GM21381 (cell line): ENCODE results near the gene CD5L.

Experiments
- ATAC-seq: cut with Tn5 transposase; IDR thresholded peaks from one replicate; pipeline ENCODE4 v1.9.1; 2021; ENCODE audit warnings: mild to moderate bottlenecking, moderate library complexity; ENCODE audit not compliant: unreplicated experiment

Gene CD5L

DNA sequence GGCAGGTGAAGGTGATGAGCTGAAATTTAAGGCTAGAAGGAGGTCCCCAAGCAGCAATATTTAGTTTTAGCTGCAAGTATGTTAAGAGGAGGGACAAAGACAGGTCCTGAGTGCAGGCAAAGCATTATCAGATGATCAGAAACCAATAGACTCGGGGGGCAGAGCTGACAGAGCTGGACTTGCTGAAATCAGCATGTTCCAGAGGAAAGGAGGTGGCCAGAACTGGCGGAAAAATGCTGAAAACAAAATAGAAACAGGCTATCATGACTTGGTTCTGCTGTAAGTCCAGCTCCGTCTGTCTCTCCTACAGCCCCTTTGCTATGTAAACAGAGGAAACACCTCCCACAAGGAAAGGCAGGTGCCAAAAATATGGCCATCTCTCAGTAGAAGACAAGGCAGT lies at the start of gene CD5L:
CD5L (minus strand) TSS at position 101 of the 400 bp plus-strand sequence. CDS start 107 bp downstream, outside the sequence.
- no peak for ATAC-seq

DNA sequence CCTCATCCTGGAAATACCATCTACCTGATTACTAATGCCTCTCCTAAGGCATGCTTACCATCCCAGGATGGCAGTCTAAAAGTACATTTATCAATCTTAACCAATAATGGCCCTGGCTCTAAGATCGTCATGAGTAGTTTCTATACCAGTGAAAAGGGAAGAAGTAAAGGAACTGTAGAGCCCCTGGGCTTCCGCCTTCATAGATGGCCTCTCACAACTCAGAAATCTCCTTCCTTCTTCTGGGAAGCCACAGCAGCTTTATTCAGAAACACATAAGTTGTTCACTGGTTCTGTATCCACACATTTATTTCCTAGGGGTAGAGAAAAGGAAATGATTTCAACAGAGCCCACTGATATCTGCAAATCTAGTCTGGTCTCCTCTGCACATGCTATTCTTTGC lies 41.0 kb upstream of the CD5L start:
- ATAC-seq = no peak

DNA sequence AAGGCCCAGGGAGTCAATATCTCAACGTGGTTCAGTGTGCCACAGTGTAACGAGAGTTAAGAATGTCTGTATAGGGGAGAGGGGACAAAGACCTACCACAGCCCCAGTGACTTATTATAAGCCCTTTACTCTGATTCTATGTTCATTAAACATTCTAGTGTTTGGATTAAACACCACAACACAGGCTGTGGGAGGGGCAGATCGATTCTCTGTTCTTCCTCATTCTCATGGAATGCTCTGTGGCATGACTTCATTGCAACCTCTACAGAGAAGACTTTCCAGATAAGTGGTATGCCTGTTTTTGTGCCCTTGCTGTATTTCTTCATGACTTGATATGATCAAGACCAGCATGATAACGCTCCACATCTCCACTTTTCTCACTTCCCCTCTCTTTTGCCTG lies 39.0 kb upstream of the CD5L start:
- ATAC-seq = no peak

DNA sequence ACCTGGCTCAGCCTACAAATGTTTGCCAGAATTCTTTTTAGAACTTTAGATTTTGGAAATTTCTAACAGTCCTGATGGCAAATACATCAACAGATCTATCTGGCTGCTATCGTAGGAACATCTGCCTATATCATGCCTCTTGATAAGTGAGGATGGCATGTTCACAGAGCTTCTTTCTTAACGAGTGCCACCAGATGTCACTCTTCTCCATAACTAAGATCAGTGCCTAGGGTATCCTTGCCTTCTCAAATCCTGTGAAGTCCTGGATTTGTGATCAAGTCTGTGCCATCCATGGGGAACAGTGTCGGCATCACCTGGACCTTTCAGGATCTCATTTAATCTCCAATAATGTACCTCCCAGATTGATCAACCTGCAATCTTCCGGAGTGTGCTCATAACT lies 36.5 kb upstream of the CD5L start:
- no peak for ATAC-seq

DNA sequence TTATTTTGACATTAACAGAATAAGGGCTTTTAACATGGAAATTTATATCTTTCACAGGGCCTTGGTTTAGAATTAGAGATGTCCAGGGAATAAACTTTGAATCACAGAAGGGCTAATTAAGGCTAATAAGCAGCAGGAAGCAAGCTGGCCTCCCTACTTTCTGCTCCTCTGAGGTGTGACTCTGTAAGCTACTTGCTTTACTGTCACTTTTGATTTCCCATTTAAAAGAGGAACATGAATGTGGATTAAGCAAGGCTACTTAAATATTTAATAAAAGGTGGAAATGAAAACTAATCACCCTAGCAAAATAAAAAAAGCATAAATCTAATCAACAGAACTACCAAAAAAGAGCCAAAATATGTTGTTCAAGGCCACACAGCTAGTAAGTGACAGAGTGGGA lies 28.9 kb upstream of the CD5L start:
- no peak for ATAC-seq

DNA sequence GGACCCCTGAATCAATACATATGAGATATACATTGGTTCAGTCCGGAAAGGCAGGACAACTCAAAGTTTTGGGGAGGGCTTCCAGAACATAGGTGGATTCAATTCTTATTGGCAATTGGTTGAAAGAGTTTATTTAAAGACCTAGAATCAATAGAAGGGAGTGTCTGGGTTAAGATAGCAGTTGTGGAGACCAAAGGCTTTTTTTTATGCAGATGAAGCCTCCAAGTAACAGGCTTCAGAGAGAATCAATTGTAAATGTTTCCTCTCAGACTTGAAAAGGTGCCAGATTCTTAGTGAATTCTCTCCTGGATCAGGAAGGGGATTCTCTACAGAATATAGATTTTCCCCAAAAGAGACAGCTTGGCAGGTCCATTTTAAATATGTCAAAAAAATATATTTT lies 27.0 kb upstream of the CD5L start:
- ATAC-seq = no peak

DNA sequence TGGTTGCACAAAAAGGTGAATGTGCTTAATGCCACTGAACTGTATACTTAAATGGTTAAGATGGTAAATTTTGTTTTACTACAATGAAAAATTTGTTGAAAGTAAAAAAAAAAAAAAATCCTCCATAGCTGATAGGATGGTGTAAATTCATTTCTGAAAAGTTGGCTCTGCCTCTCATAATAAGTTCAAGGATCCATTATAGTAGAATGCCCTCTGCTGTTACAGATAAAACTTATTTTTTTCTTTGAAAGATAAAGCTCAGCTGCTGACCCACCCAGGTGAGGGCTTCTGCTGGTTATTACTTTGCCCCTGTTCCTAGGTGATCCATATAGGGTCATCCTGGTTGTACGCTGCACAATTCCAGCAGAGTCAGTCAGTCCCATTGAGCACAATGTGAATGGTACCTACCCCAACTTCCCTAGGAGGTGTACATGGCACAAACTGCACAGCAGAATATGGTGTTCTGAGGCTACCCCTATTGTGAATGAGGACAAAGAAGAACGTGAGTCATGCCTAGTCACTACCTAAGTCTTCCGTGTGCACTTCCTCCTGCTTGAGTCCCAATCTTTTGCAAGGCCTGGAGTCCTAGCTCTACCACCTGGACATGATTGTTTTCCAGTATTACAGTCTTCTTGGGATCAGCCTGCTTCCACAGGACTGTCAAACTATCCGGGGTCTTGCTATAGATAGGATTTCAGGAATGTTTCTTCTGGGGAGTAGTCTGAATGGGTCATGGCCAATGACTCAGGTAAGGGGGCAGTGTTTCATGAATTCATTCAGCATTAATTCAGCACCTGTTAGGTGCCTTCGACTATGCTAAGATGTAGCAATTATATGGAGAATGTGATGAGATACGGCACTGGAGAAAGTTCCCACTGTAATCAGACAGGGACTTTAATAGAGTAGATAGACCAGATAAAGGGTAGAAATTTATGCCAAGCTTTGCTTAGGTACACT lies 20.8 kb upstream of the CD5L start:
- ATAC-seq = no peak

DNA sequence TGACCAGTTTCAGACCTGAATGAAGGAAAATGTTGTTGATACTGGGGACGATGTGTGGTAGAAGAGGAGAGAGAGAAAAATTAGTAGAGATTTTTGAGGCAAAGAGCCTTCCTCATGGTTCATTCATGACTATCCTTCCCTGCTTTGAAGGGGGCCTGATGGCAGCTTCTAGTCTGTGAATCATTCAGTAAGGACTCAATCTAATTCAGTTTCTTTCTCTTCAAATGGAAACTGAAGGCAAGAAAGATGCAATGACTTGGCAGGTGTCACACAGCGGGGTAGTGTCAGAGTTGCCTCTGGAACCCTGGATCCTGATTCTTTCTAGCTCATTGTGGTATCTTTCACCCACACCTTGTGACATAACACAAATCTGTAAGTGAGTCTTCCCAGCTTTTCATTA lies 14.9 kb upstream of the CD5L start:
- peak; percentile 51 for ATAC-seq

DNA sequence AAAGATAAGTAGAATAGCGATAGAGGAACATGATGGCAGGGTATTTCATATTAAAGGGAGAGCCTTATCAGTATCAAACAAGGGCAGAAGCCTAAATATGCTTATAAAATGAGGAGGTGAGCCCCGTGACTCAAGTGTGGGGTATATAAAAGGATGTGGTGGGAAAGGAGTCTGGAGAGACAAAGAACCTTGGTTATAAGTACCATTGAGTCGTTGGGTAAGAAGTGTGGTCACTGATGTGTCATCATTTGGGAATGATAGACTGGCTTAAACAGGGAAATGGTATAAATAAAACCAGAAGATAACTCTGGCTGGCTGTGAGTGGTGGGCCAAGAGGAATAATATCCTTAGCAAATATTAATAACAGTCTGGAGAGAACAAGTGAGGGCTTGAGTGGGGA lies 10.9 kb upstream of the CD5L start:
- ATAC-seq = no peak

DNA sequence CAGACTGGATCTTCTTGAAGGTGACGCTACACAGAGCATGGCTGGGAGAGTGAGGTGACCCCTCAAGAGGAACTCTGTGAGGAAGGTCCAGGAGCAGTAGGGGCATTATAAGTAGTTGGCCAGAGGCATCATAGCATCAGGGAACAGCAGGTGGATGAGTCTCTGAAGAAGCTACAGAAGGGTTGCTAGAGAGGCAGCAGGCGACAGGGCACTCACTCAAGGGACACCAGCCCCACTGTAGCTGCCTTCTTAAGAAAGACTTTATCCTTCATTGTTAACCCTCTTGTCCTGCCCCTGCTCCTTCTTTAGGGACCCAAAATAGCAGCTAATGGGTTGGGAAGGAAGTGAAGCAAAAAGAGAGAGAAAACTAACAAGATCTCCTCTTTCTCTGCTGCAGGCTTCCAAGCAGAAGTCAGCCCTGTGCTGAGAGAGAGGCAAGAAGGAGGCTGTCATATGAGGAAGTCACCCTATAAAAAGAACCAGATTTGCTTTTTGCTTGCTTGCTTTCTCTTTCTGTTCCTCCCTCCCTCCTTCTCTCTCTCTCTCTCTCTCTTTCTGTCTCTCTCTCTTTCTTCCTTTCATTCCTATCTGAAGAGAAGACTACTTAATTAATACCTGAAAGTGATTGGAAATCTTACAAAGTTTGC lies 7.7 kb upstream of the CD5L start:
- ATAC-seq = peak; percentile 69

DNA sequence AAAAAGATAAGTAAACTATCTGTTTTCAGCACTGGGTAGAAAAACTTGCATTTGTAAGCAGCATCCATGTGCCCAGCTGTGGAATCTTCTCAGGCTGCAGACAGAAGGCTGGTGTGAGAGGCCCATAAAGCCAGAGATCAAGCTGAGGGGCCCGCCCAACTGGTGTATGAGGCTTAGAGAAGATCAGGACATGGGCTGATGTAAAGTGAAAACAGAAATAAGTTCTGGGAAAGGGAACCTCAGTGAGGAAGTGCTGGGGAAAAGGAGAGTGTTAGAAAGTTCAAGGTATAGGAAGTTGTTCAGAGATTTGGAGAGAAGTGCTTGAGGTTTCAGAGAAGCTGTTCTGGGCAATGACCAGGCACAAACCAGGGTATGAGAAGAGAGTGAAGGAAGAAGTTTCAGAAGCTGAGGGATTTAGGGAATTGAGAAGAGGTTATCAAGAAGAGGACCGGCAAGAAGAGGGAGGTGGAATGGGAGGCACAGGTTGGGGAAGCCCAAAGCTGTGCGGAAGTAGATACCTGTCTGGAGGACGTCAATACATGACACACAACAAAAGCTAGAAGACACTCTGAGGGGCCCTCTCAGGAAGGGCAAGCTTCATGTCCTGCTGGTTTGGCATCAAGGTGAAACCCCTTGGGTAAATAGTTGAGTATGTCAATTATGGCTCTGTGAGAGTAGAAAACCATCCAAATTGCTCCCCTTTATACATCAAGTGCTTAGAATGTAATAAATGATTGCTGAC lies 2.7 kb upstream of the CD5L start:
- ATAC-seq = no peak

DNA sequence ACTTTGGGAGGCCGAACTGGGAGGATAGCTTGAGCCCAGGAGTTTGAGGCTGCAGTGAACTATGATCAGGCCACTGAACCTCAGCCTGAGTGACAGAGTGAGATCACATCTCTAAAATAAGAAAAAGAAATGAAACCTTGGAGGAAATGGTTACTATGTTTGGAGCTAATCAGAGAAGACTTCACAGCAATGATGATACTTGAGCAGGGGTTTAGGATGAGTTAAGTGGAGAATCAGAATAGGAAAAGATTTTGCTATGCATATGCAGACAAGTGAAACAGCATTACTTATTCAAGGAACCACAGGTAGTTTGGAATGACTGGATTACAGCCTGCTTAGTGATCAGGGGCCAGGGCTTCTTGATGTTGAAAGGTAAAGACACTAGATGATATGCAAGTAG lies 1.3 kb upstream of the CD5L start:
- no peak for ATAC-seq

DNA sequence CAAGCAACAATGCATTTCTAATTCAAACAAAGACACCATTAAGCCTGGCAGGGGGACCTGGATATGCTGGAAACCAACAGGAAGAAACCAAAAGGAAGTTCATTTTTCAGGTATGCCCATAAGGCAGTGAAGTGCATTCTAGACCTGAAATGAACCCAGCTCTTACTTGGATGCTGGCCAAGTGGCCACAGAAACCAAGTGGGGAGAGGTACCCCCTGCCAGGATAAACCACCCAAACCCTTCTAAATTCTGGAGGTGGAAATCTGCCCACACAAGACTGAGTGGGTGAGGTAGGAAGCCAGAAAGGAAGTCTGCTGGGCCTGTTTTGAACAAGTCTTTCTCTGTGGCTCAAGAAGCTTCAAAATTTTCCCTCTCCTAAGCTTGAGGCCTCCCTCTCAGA lies 2.6 kb downstream of the CD5L start:
- ATAC-seq = no peak

DNA sequence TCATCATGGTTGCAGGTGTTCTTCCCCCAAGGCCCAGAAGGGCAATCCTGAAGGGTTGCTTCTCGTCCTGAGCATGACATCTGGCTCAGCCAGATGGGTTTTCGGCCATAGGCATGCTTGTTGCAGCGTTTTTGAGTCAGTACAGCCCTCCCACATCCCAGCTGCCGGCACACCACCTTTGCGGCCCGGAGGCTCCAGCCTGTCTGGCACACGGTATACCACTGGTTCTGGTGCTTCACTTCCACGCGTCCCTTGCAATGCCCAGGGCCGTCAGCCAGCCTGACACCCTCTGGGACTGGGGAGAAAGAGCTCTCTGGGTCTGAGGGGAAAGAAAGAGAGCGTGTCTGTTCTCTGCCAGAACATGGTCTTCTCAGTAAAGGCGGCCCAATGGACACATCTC lies 7.2 kb downstream of the CD5L start:
- ATAC-seq = no peak

DNA sequence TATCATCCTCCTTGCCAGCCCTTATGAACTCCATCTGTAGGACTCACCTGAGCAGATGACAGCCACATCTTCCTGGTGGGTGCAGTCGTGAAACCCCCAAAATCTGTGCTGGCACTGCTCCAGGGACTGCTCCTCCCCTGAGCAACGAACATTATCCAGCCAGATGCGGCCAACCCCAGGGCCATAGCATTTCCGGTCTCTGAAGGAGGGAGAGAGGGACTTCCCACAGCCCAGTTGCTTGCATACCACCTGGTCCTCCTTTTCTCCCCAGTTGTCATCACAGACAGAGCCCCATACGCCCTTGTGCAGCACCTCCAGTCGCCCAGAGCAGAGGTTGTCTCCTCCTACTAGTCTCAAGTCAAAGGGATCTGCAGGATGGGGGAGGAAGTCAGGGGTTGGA lies 8.5 kb downstream of the CD5L start:
- ATAC-seq = no peak

DNA sequence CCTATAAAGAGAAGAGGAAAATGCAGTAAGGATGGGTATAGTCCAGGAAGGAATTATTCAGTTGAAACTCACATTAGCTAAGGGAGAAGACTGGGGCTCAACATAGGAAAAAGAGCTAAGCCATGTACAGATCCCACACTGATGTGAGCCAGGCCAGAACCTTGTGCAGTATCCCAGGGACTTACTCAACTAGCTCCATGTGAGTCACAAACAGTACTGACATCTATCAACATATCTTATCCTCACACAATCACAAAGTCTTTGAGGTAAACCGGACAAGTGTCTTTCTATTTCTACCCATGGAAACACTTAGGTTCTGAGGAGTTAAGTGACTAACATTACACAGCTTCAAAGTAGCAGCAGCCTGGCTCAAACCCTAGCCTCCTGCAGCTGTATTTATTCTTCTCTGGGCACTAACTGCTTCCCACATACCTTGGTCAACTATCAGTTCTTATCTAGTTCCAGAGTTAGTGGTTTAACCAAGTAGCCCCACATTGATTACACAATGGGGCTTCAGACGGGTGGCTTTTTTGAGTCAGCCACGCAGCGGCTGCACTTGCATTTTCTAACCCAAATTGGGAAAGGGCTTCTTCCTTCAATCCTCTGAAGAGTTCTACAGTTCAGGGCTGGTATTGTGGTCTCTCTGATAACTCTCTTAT lies 9.5 kb downstream of the CD5L start:
- ATAC-seq = no peak

DNA sequence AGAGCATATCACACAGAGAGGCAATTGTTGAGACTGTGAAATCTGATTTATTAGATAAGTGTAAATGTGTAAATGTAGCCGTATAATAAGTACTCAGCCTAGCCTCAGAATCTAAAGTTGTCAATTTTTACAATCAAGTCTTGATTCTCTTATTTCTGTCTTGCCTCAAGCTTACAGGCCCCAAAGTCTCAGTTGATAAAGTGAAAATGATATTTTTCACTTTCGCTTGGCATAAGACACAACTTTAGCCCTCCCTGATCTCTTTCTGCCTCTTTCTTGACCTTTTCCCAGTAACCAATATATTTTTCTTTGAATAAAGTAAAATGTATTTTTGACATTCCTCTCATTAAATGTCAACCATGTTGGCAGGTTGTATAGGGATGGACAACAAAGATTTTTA lies 10.7 kb downstream of the CD5L start:
- no peak for ATAC-seq

DNA sequence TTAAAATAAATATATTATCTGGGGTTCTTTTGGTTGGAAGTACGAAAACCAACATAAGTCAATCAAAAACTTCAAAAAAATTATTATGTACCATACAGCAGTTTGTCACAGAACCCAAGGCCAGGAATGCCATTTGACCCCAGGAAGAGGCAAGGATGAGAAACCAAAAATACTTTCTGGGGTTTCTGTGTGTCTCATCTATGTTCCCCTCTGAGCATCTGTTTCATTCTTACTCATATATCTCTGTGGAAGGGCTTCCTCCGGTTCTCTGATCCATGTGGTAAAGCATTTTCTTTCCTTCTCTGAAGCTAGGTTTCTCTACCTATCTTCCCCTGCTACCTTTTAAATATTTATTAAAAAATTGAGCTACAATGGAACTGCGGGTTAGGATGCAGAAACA lies 11.9 kb downstream of the CD5L start:
- no peak for ATAC-seq

DNA sequence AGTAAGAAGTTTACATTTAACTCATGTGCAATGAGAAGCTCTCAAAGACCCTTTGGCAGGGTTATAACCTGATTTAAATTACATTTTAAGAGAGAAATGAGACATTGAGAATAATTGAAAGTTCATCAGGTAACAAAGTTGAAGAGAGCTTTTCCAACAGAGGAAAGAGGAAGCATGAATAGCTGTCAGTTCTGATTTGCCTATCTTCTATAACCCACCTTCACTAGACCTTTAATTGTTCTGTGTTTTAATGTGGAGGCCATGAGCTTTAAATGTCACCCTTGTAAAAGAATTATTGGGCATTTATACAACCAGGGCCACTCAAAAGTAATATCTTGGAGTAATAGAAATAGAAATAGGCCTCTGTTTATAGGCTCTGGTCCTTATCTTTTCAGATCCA lies 12.4 kb downstream of the CD5L start:
- no peak for ATAC-seq

DNA sequence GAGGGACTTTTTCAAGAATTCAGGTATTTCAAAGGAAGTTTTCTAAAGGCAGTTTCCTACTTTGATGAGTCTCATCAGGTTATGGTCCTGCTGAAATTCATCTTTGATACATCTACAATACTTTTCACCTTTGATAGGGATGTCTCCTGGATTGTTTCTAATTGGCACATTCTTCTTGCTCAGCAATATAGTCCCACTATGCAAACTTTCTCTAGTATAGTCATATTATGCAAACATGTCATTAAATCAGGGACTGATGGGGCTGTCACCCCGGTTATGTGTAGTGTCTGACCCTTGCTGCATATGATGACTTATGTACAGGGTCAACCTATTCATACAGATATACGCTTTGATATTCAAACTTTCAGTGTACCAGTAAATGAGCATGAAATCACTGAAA lies 21.3 kb downstream of the CD5L start:
- ATAC-seq = no peak

DNA sequence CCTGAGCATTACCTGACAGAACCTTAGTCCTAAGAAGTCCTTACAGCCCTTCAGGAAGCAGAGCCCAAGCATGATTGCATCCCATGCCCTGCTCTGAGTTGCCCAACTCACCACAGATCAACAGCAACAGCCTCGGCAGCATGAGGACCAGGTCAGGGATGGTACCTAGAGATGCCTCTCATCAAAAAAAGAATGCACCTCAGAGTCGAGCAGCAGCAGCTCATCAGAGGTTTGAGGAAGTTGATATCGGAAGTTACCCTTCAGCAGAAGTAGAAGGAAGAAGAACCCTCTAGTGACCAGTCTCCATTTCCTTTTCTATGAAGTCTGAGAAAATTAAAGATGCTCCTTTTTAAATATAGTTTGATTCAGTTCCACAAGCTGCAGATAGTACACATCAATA lies 21.7 kb downstream of the CD5L start, which contains the start of gene FCRL1:
FCRL1 (minus strand) TSS at position 225 of the 400 bp plus-strand sequence; CDS start at position 142, 83 bp downstream.
- ATAC-seq = no peak
